AG20443 (cell line): ENCODE results near the gene HOXB5.

Experiments
- DNase-seq: peaks from one replicate; pipeline ENCODE4 v3.0.0; 2012; ENCODE audit warnings: low spot score, mixed read lengths

The HOXB5 gene

GRCh38 chr17:48615963-48616716, 22.6 kb upstream of the HOXB5 start:
- no peak for DNase-seq

GRCh38 chr17:48615047-48615962, 21.7 kb upstream of the HOXB5 start, which contains the start of gene HOXB8:
Gene HOXB8 (minus strand): TSS chr17:48615292. CDS start chr17:48614704, 588 bp downstream.
- DNase-seq, result no peak

GRCh38 chr17:48613862-48614694, 20.5 kb upstream of the HOXB5 start:
- DNase-seq, result no peak

GRCh38 chr17:48612854-48613691, 19.5 kb upstream of the HOXB5 start:
- peak; percentile 69 for DNase-seq

- no peak for DNase-seq
Observed at GRCh38 chr17:48612456-48612853, 18.9 kb upstream of the HOXB5 start.

- no peak for DNase-seq
Observed at GRCh38 chr17:48611681-48612455, 18.3 kb upstream of the HOXB5 start.

- no peak for DNase-seq
Observed at GRCh38 chr17:48611213-48611612, 17.6 kb upstream of the HOXB5 start.

GRCh38 chr17:48610282-48611211, 17.0 kb upstream of the HOXB5 start, which contains the start of gene HOXB7:
Gene HOXB7 (minus strand): TSS chr17:48611017. CDS start chr17:48610918, 99 bp downstream.
- peak; percentile 87 for DNase-seq

- no peak for DNase-seq
Observed at GRCh38 chr17:48609759-48610281, 16.2 kb upstream of the HOXB5 start.

- no peak for DNase-seq
Observed at GRCh38 chr17:48609033-48609432, 15.5 kb upstream of the HOXB5 start.

- no peak for DNase-seq
Observed at GRCh38 chr17:48608494-48608834, 14.9 kb upstream of the HOXB5 start.

GRCh38 chr17:48606892-48607614, 13.5 kb upstream of the HOXB5 start:
- no peak for DNase-seq

GRCh38 chr17:48605991-48606891, 12.7 kb upstream of the HOXB5 start:
- no peak for DNase-seq

- no peak for DNase-seq
Observed at GRCh38 chr17:48605409-48605919, 11.9 kb upstream of the HOXB5 start.

GRCh38 chr17:48604770-48605329, 11.3 kb upstream of the HOXB5 start, which contains the start of gene HOXB6:
Gene HOXB6 (minus strand): TSS chr17:48604986. CDS start chr17:48598150, 6,836 bp downstream.
- DNase-seq, result peak; percentile 55

- peak; percentile 45 for DNase-seq
Observed at GRCh38 chr17:48603959-48604769, 10.6 kb upstream of the HOXB5 start.
